GM21381 (cell line): ENCODE results near the gene ZNF536.

Experiments used
- ATAC-seq: cut with Tn5 transposase; IDR thresholded peaks from one replicate; pipeline ENCODE4 v1.9.1; 2021; ENCODE audit warnings: mild to moderate bottlenecking, moderate library complexity; ENCODE audit not compliant: unreplicated experiment

Gene ZNF536

GRCh38 chr19:30519607-30520205, 147.5 kb downstream of the ZNF536 start:
- ATAC-seq: no peak

GRCh38 chr19:30520735-30521479, 148.7 kb downstream of the ZNF536 start:
- no peak for ATAC-seq

GRCh38 chr19:30521937-30522336, 149.8 kb downstream of the ZNF536 start:
- ATAC-seq: no peak

GRCh38 chr19:30522341-30522740, 150.2 kb downstream of the ZNF536 start:
- no peak for ATAC-seq

- ATAC-seq: no peak
These were observed 151.6 kb downstream of the ZNF536 start for GRCh38 chr19:30523791-30524190.

GRCh38 chr19:30525383-30525782, 153.2 kb downstream of the ZNF536 start:
- ATAC-seq: no peak

- ATAC-seq: no peak
These were observed 156.7 kb downstream of the ZNF536 start for GRCh38 chr19:30528919-30529318.

- no peak for ATAC-seq
These were observed 157.7 kb downstream of the ZNF536 start for GRCh38 chr19:30529876-30530275.

- no peak for ATAC-seq
These were observed 158.6 kb downstream of the ZNF536 start for GRCh38 chr19:30530751-30531150.

GRCh38 chr19:30535011-30535410, 162.8 kb downstream of the ZNF536 start:
- ATAC-seq: no peak

- ATAC-seq: no peak
These were observed 164.8 kb downstream of the ZNF536 start for GRCh38 chr19:30536975-30537374.

- no peak for ATAC-seq
These were observed 167.1 kb downstream of the ZNF536 start for GRCh38 chr19:30539315-30539714.

GRCh38 chr19:30539981-30540380, 167.8 kb downstream of the ZNF536 start:
- ATAC-seq: no peak

- no peak for ATAC-seq
These were observed 168.6 kb downstream of the ZNF536 start for GRCh38 chr19:30540761-30541160.

- ATAC-seq: no peak
These were observed 169.4 kb downstream of the ZNF536 start for GRCh38 chr19:30541575-30541974.

GRCh38 chr19:30543243-30543945, 171.2 kb downstream of the ZNF536 start:
- ATAC-seq: no peak

GRCh38 chr19:30545752-30546151, 173.6 kb downstream of the ZNF536 start:
- no peak for ATAC-seq

GRCh38 chr19:30546332-30546731, 174.1 kb downstream of the ZNF536 start:
- no peak for ATAC-seq

GRCh38 chr19:30547246-30547645, 175.1 kb downstream of the ZNF536 start:
- ATAC-seq: no peak

GRCh38 chr19:30549151-30549550, 177.0 kb downstream of the ZNF536 start:
- no peak for ATAC-seq

GRCh38 chr19:30551271-30551670, 179.1 kb downstream of the ZNF536 start:
- no peak for ATAC-seq

GRCh38 chr19:30552593-30552992, 180.4 kb downstream of the ZNF536 start:
- no peak for ATAC-seq
